ENCODE results near the gene XYLT1.

The XYLT1 gene

DNA sequence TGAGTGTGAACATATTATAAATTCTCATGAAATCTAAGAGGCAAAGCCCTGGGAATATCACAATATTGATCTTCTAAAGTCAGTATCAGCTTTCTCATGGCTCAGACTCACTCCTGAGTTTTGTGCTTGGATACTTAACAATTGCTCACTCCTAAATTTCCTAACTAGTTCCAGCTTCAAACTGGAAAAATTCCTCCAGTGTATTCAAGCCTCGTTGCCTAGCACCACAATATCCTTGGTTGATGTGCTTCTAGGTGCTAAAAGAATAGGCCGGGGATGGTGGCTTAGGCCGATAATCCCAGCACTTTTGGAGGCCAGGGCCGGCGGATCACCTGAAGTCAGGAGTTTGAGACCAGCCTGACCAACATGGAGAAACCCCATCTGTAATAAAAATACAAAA lies 62.5 kb downstream of the XYLT1 start:
- TF ChIP-seq, protein P1, sequence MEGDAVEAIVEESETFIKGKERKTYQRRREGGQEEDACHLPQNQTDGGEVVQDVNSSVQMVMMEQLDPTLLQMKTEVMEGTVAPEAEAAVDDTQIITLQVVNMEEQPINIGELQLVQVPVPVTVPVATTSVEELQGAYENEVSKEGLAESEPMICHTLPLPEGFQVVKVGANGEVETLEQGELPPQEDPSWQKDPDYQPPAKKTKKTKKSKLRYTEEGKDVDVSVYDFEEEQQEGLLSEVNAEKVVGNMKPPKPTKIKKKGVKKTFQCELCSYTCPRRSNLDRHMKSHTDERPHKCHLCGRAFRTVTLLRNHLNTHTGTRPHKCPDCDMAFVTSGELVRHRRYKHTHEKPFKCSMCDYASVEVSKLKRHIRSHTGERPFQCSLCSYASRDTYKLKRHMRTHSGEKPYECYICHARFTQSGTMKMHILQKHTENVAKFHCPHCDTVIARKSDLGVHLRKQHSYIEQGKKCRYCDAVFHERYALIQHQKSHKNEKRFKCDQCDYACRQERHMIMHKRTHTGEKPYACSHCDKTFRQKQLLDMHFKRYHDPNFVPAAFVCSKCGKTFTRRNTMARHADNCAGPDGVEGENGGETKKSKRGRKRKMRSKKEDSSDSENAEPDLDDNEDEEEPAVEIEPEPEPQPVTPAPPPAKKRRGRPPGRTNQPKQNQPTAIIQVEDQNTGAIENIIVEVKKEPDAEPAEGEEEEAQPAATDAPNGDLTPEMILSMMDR (IDR thresholded peaks at IDR 0.05; ENCODE audit: insufficient read depth, low read depth, low read length, missing control alignments) = no peak
- DNase-seq (ENCODE audit: low read depth) = no peak
- H3K4me3 ChIP-seq (ENCODE audit: low read length) = no peak overlapping the region

DNA sequence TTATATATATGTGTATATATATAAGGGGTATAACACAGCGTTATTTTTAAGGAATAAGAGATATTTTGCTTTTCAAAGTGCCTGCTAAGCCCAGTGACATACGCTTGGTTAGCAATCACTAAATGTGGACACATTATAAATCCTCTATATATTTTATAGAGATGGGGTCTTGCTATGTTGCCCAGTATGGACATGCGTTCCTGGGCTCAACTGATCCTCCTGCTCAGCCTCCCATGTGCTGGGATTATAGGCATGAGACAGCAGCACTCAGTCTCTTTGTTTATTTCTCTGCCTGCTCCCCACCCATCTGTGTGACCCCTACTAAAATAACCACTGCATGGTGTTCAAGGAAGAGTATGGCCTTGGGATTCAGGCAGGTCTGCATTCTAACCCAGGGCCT lies 63.4 kb downstream of the XYLT1 start:
- DNase-seq (ENCODE audit: low read depth) = no peak
- H3K4me3 ChIP-seq (ENCODE audit: low read length) = no peak overlapping the region
- TF ChIP-seq, protein P1 (IDR thresholded peaks at IDR 0.05; ENCODE audit: insufficient read depth, low read depth, low read length, missing control alignments) = no peak

DNA sequence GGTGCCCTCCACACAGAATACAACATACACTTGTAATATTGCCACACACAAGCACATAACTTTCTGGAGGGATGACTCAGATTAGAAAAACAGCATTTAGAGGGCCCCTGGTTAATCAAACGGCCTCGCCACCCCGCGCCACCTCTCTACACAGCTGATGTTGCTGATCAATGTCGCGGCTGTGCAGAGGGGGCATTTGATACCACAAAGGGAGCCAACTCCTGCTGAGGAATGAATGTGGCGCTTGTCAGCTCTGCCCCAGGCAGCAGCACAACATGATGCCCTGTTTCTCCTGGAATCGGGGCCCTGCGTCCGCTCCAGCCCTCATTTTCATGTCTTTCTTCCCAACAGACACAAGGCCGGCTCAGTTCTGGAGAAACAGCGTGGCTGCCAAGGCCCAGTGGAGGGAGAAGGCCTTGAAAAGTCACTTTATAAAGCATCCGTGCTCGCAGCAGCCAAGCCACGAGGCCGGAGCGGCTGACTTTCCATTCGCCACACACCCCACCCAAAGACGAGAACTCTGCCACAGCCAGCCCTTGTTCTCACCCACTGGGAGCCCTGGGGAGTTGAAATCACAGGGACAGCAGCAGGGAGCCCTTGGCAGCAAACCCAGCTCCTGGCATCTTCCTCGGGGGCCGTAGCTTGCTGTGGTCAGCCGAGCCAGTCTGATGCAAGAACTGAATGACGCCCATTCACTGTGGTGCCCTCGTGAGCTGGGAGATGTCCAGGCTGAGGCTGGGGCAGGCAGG lies 65.6 kb downstream of the XYLT1 start:
- TF ChIP-seq, protein P1 (IDR thresholded peaks at IDR 0.05; ENCODE audit: insufficient read depth, low read depth, low read length, missing control alignments) = no peak
- no peak overlapping the region for H3K4me3 ChIP-seq (ENCODE audit: low read length)
- DNase-seq (ENCODE audit: low read depth) = no peak

DNA sequence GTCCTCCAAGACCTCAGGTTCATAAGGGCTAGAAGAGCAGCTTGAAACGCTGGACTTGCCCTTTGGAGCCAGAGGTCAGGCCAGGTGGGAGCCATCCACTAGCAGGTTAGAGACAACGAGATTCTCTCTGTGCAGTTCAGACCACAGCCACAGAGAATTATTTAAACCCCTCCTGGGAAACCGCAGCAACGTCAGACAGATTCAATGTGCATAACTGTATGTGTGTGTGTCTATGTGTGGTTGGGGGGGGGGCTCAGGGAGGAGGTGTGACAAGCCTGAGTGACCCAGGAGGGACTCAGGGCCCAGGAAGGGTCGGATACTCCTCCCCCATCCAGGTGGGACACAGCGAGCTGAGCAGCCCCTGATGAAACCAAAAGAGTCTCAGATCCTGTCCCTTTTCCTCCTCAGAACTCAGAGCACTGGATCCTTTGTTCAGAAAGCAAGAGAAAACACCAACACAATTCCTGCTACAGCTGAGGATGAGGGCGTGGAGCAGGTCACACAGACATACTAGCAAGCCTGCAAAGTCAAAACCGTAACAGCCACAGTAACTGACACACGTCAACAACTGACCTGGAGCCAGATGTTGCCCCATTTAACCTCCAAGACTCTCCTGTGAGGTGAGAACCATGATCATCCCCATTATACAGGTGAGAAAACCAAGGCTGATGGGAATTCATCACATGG lies 66.8 kb downstream of the XYLT1 start:
- TF ChIP-seq, protein P1 (IDR thresholded peaks at IDR 0.05; ENCODE audit: insufficient read depth, low read depth, low read length, missing control alignments) = no peak
- no peak overlapping the region for H3K4me3 ChIP-seq (ENCODE audit: low read length)
- no peak for DNase-seq (ENCODE audit: low read depth)

DNA sequence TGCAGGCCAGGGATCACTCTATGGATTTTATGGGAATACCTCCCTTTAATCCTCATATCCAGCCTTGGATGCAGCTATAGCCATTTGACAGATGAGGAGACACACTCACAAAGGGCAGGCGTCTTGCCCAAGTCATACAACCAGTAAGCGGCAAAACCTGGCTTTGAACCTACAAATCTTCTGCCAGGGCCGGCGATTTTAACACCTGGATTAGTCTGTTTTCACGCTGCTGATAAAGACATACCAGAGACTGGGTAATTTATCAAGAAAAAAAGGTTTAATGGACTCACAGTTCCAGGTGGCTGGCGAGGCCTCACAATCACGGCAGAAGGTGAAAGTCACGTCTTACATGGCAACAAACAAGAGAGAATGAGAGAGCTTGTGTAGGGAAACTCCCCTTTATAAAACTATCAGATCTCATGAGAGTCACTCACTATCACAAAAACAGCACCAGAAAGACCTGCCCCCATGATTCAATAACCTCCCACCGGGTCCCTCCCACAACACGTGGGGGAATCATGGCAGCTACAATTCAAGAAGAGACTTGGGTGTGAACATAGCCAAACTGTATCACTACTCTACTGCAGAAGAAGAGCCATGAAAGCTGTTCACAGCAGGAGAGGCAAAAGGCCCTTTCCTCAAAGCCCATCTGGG lies 67.5 kb downstream of the XYLT1 start:
- H3K4me3 ChIP-seq (ENCODE audit: low read length) = no peak overlapping the region
- TF ChIP-seq, protein P1 (IDR thresholded peaks at IDR 0.05; ENCODE audit: insufficient read depth, low read depth, low read length, missing control alignments) = no peak

DNA sequence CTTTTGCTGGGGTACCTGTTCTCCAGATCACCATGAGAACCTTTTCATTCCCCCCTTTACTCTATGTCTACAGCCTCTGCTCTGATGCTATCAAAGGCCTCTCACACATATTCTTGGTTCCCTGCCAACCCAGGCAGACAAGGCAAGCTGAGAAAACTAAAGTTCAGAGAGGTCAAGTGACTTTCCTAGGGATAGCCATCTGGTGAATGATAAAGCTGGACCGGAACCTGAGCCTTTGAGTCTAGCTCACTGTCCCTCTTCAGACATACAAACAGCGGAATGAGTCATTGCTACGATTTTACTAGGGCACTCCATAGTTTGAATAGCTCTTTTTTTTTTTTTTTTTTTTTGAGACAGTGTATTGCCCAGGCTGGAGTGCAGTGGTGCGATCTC lies 73.3 kb downstream of the XYLT1 start:
- TF ChIP-seq, protein P1 (IDR thresholded peaks at IDR 0.05; ENCODE audit: insufficient read depth, low read depth, low read length, missing control alignments) = no peak
- DNase-seq (ENCODE audit: low read depth) = no peak
- no peak overlapping the region for H3K4me3 ChIP-seq (ENCODE audit: low read length)

More for the DNA sequence above, 67.5 kb downstream of the XYLT1 start:
- no peak for DNase-seq (ENCODE audit: low read depth)
